CD14-positive monocyte (primary cell): Measurements from ENCODE around the gene B3GNT4. TPM values are rescaled to one million over a fixed set of nuclear protein-coding genes. Genes with fewer than 3 reads are reported as not detected.

Source experiments
- DNase-seq, 3 donors: peaks; one replicate each; pipeline ENCODE4 v3.0.0-alpha.2; 2011 to 2022
- H2AFZ ChIP-seq: 2 replicates; pipeline ENCODE4 v1.6.0; 2012; ENCODE audit warnings: mild to moderate bottlenecking, low read depth, low read length, inconsistent platforms; ENCODE audit not compliant: insufficient read depth, poor library complexity, severe bottlenecking
- H3K27ac ChIP-seq, 2 donors: 1 replicate in 1 of 2; 2 replicates in 1 of 2; pipeline ENCODE4 v1.5.1; 2012 to 2013; ENCODE audit warnings: low read length in 2 of 2, control low read depth in 1 of 2, inconsistent platforms in 1 of 2, low read depth in 1 of 2, mild to moderate bottlenecking in 1 of 2
- H3K27me3 ChIP-seq, 2 donors: one replicate each; pipeline versions ENCODE4 v1.6.0 to v1.6.1; 2011 to 2013; ENCODE audit warnings: low read length in 2 of 2; ENCODE audit not compliant: control insufficient read depth in 2 of 2, insufficient read depth in 2 of 2
- H3K36me3 ChIP-seq, 2 donors: replicated peaks in 1 of 2; 1 replicate in 1 of 2; 2 replicates in 1 of 2; pipeline versions ENCODE4 v1.5.1 to v1.6.1; 2012 to 2013; ENCODE audit warnings: low read length in 2 of 2, control low read depth in 1 of 2, inconsistent platforms in 1 of 2, mild to moderate bottlenecking in 1 of 2; ENCODE audit not compliant: insufficient read depth in 2 of 2, control insufficient read depth in 1 of 2
- H3K4me1 ChIP-seq, 2 donors: 1 replicate in 1 of 2; 2 replicates in 1 of 2; pipeline versions ENCODE4 v1.5.1 to v1.6.1; 2012 to 2013; ENCODE audit warnings: low read length in 2 of 2, control low read depth in 1 of 2, inconsistent platforms in 1 of 2, mild to moderate bottlenecking in 1 of 2, moderate library complexity in 1 of 2; ENCODE audit not compliant: insufficient read depth in 2 of 2, control insufficient read depth in 1 of 2
- H3K4me2 ChIP-seq: replicated peaks from 2 replicates; pipeline ENCODE3; 2012; ENCODE audit warnings: low read length, moderate library complexity, mild to moderate bottlenecking; ENCODE audit not compliant: poor library complexity, severe bottlenecking; ENCODE audit errors: extremely low read depth
- H3K4me3 ChIP-seq, 3 experiments: fragments of 200-600 bp in 1 of 3; sonication (generic) in 1 of 3; replicated peaks in 1 of 3; 1 replicate in 2 of 3; 2 replicates in 1 of 3; pipeline ENCODE4 v1.5.1; 2011 to 2013; ENCODE audit warnings: low read length in 3 of 3, mild to moderate bottlenecking in 3 of 3, control low read depth in 2 of 3, low read depth in 2 of 3, inconsistent platforms in 1 of 3, moderate library complexity in 1 of 3
- H3K79me2 ChIP-seq: 2 replicates; pipeline ENCODE4 v1.6.0; 2012; ENCODE audit warnings: mild to moderate bottlenecking, control low read depth, inconsistent platforms, low read length, moderate library complexity; ENCODE audit not compliant: insufficient read depth
- H3K9ac ChIP-seq: 2 replicates; pipeline ENCODE4 v1.6.0; 2017; ENCODE audit warnings: low read length, mild to moderate bottlenecking; ENCODE audit not compliant: insufficient read depth, poor library complexity, severe bottlenecking
- H3K9me3 ChIP-seq, 2 donors: replicated peaks in 1 of 2; 1 replicate in 1 of 2; 2 replicates in 1 of 2; pipeline versions ENCODE4 v1.5.1 to v1.6.1; 2012 to 2013; ENCODE audit warnings: low read length in 2 of 2, control low read depth in 1 of 2; ENCODE audit not compliant: control insufficient read depth in 1 of 2, insufficient read depth in 1 of 2
- H4K20me1 ChIP-seq: 2 replicates; pipeline ENCODE4 v1.6.0; 2012; ENCODE audit warnings: mild to moderate bottlenecking, low read length, control low read depth, moderate library complexity; ENCODE audit not compliant: insufficient read depth
- H3K27ac Mint-ChIP-seq, 7 donors: one replicate each; pipeline ENCODE4 v1.8.0; 2020; ENCODE audit warnings: mild to moderate bottlenecking in 7 of 7, mixed read lengths in 7 of 7, moderate library complexity in 6 of 7, inconsistent platforms in 2 of 7
- H3K27me3 Mint-ChIP-seq, 3 donors: one replicate each; pipeline ENCODE4 v1.8.0; 2021 to 2022; ENCODE audit warnings: low read depth in 3 of 3, mild to moderate bottlenecking in 3 of 3, mixed read lengths in 3 of 3, moderate library complexity in 3 of 3, inconsistent platforms in 1 of 3
- H3K36me3 Mint-ChIP-seq, 2 donors: one replicate each; pipeline ENCODE4 v1.8.0; 2020; ENCODE audit warnings: mixed read lengths in 2 of 2, inconsistent platforms in 1 of 2, mild to moderate bottlenecking in 1 of 2
- H3K4me1 Mint-ChIP-seq: one replicate; pipeline ENCODE4 v1.8.0; 2020; ENCODE audit warnings: mild to moderate bottlenecking, mixed read lengths
- H3K4me3 Mint-ChIP-seq, 2 donors: one replicate each; pipeline ENCODE4 v1.8.0; 2020; ENCODE audit warnings: mild to moderate bottlenecking in 2 of 2, mixed read lengths in 2 of 2, moderate library complexity in 1 of 2
- H3K9me3 Mint-ChIP-seq, 7 donors: one replicate each; pipeline ENCODE4 v1.8.0; 2020 to 2022; ENCODE audit warnings: mixed read lengths in 7 of 7, mild to moderate bottlenecking in 6 of 7, moderate library complexity in 6 of 7, inconsistent platforms in 2 of 7
- WGBS: methylation state at CpG from one replicate; pipeline ENCODE4 v1.1.5; 2013; ENCODE audit warnings: missing lambda C conversion rate; ENCODE audit not compliant: insufficient coverage; 5-methylcytosine and 5-hydroxymethylcytosine counted together
- intact Hi-C, 2 donors: fragments of 100-400 bp; cut with micrococcal nuclease; formaldehyde crosslinking; loops; one replicate each; pipeline versions ENCODE4 v1.15.0 to v1.15.1; 2023
- polyA plus RNA-seq, 3 donors: library from polyadenylated mRNA; depleted of rRNA in 1 of 3; unstranded in 2 of 3; stranded (reverse) in 1 of 3; fragments of 300-500 nt in 2 of 3; fragments of >200 nt in 1 of 3; fragmentation: Illumina TruSeq in 2 of 3; gene quantifications; 1 replicate in 2 of 3; 2 replicates in 1 of 3; pipeline ENCODE4 v1.2.3, GENCODE V29; 2012 to 2021
- TF ChIP-seq, protein P1 (sequence below): fragments of 200-600 bp; IDR thresholded peaks from one replicate; pipeline ENCODE4 v1.8.0; 2022; ENCODE audit warnings: antibody characterized with exemption, mild to moderate bottlenecking

The B3GNT4 gene
- polyA plus RNA-seq, 3 donors = not detected

DNA sequence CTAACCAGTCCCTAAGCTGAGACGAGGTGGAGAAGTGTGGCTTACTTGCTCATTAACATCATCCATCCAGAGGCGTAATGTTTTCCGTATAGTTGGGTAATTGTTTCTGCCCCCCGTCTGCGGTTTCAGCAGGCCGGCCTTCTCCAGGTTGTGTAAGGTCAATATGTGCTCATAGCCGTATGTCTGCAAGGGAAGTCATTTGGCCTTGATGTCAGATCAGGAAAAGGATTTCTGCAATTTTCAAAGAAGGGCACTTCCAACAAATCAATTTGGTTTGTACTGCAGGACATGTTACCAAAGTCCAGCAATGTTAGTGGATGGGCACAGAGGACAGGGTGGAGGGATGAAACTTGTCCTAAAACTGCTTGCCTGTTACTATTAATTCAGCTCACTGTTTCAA, 32.2 kb downstream of the B3GNT4 start:
- peaks cover 5% of the 10 kb centered on the region for H3K4me1 Mint-ChIP-seq
- Histone ChIP-seq H3K4me2 (no peak overlapping the region), H3K27me3 (no peaks in the 10 kb centered on the region), H3K4me3 (no peak overlapping the region), H4K20me1 (no peaks in the 10 kb centered on the region), H3K27ac (no peak overlapping the region), H2AFZ (no peak overlapping the region), H3K4me1 (no peaks in the 10 kb centered on the region), H3K79me2 (no peaks in the 10 kb centered on the region), H3K36me3 (peaks cover 76 to 98% of the 10 kb centered on the region in 2 donors), H3K9me3 (no peaks in the 10 kb centered on the region), H3K9ac (no peak overlapping the region)
- TF ChIP-seq, protein P1, sequence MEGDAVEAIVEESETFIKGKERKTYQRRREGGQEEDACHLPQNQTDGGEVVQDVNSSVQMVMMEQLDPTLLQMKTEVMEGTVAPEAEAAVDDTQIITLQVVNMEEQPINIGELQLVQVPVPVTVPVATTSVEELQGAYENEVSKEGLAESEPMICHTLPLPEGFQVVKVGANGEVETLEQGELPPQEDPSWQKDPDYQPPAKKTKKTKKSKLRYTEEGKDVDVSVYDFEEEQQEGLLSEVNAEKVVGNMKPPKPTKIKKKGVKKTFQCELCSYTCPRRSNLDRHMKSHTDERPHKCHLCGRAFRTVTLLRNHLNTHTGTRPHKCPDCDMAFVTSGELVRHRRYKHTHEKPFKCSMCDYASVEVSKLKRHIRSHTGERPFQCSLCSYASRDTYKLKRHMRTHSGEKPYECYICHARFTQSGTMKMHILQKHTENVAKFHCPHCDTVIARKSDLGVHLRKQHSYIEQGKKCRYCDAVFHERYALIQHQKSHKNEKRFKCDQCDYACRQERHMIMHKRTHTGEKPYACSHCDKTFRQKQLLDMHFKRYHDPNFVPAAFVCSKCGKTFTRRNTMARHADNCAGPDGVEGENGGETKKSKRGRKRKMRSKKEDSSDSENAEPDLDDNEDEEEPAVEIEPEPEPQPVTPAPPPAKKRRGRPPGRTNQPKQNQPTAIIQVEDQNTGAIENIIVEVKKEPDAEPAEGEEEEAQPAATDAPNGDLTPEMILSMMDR = no peak
- no peak overlapping the region for H3K4me3 Mint-ChIP-seq
- intact Hi-C loops = no loop called here
- H3K36me3 Mint-ChIP-seq = peaks cover 77 to 84% of the 10 kb centered on the region in 2 donors
- peak overlapping the region in 6 of 7 donors; percentile 2 to 80 (median 36) for H3K27ac Mint-ChIP-seq
- WGBS = 0% methylated on average over 1 of the region's 7 CpGs
- H3K27me3 Mint-ChIP-seq = peaks cover 0 to 5% (median 0%) of the 10 kb centered on the region in 3 donors
- DNase-seq = peak; percentile 15 to 44 (median 27)
- H3K9me3 Mint-ChIP-seq = no peaks in the 10 kb centered on the region

DNA sequence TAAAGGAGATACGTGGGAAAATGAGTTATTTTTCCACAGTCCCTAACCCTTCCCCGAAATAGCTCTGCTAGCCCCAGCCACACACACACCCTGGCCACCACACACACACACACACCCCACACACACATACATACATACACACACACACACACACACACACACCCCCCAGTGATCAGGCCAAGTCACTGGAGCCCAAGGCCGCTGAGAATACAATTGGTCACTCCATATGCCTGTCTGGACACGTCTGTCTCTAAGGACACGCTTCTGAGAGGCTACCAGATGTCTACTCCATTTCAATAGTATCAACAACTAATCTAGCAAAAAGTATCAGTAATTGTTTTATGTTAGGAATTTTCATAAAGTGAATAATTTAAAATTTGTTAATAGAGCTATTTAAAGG, 35.4 kb downstream of the B3GNT4 start:
- WGBS = no CpG with 5 or more reads among the region's 5 CpGs
- H3K36me3 ChIP-seq = peaks cover 63 to 98% of the 10 kb centered on the region in 2 donors

More for the DNA sequence above, 35.4 kb downstream of the B3GNT4 start:
- Histone ChIP-seq H3K27me3 (no peaks in the 10 kb centered on the region), H2AFZ (no peak overlapping the region), H3K79me2 (no peaks in the 10 kb centered on the region), H3K4me1 (no peaks in the 10 kb centered on the region), H3K4me2 (no peak overlapping the region), H3K27ac (no peak overlapping the region), H3K4me3 (no peak overlapping the region), H3K9me3 (no peaks in the 10 kb centered on the region), H4K20me1 (no peaks in the 10 kb centered on the region), H3K9ac (no peak overlapping the region)
- Mint-ChIP-seq H3K36me3 (peaks cover 63 to 81% of the 10 kb centered on the region in 2 donors), H3K27me3 (peaks cover 0 to 5% (median 0%) of the 10 kb centered on the region in 3 donors), H3K4me3 (no peak overlapping the region), H3K4me1 (peaks cover 5% of the 10 kb centered on the region), H3K27ac (peak overlapping the region in 2 of 7 donors; percentile 13 to 31), H3K9me3 (no peaks in the 10 kb centered on the region)
- TF ChIP-seq, protein P1 = no peak
- no peak for DNase-seq
- intact Hi-C loops = no loop called here
